SU-DHL-6 (cell line): ENCODE measurements around the gene ABCC2.

ENCODE experiments used
- H2AFZ ChIP-seq: fragments of 200-600 bp; sonication (generic); 2 replicates; pipeline ENCODE4 v1.6.1; 2014; ENCODE audit warnings: low read depth, mild to moderate bottlenecking, moderate library complexity, mixed read lengths, antibody characterized with exemption, low read length; ENCODE audit not compliant: severe bottlenecking
- H3F3A ChIP-seq: fragments of 200-600 bp; shearing (Covaris generic); 2 replicates; pipeline ENCODE4 v1.6.0; 2016; ENCODE audit warnings: antibody characterized with exemption, mild to moderate bottlenecking; ENCODE audit not compliant: insufficient read depth
- H3K27ac ChIP-seq: fragments of 200-600 bp; sonication (generic); 2 replicates; pipeline ENCODE4 v1.5.1; 2016; ENCODE audit warnings: low read depth, mild to moderate bottlenecking, low read length, moderate library complexity, mixed read lengths
- H3K27me3 ChIP-seq: fragments of 200-600 bp; sonication (generic), shearing (Covaris generic); 2 replicates; pipeline ENCODE4 v1.6.0; 2014; ENCODE audit warnings: mild to moderate bottlenecking, low read length
- H3K36me3 ChIP-seq: fragments of 200-600 bp; sonication (generic); 2 replicates; pipeline ENCODE4 v1.6.1; 2014; ENCODE audit warnings: mild to moderate bottlenecking, low read length, mixed read lengths
- H3K4me2 ChIP-seq: fragments of 300-600, 200-600 bp; shearing (Covaris generic), sonication (generic); 2 replicates; pipeline ENCODE4 v1.6.0; 2014; ENCODE audit warnings: low read length, low read depth, mild to moderate bottlenecking; ENCODE audit not compliant: poor library complexity, severe bottlenecking
- H3K4me3 ChIP-seq: fragments of 200-600 bp; sonication (generic); 2 replicates; pipeline ENCODE4 v1.5.1; 2014; ENCODE audit warnings: antibody characterized with exemption, low read length, mild to moderate bottlenecking, mixed read lengths; ENCODE audit not compliant: insufficient read depth, poor library complexity, severe bottlenecking
- H3K79me2 ChIP-seq: fragments of 200-600 bp; sonication (generic); 2 replicates; pipeline ENCODE4 v1.6.1; 2014; ENCODE audit warnings: mild to moderate bottlenecking, low read length, moderate library complexity; ENCODE audit not compliant: insufficient read depth
- H3K9ac ChIP-seq: fragments of 200-600 bp; sonication (generic); 2 replicates; pipeline ENCODE4 v1.7.0; 2014; ENCODE audit warnings: mild to moderate bottlenecking, low read length
- H3K9me2 ChIP-seq: fragments of 200-600 bp; sonication (generic); replicated peaks from 2 replicates; pipeline ENCODE4 v1.6.1; 2014; ENCODE audit warnings: low read length; ENCODE audit not compliant: insufficient read depth
- H3K9me3 ChIP-seq: fragments of 200-600 bp; sonication (generic); 2 replicates; pipeline ENCODE4 v1.6.1; 2014; ENCODE audit warnings: low read length, mixed read lengths; ENCODE audit not compliant: insufficient read depth
- H4K20me1 ChIP-seq: fragments of 200-600 bp; sonication (generic); 2 replicates; pipeline ENCODE4 v1.6.1; 2014; ENCODE audit warnings: low read depth, mild to moderate bottlenecking, antibody characterized with exemption, low read length, moderate library complexity, mixed read lengths
- CTCF ChIP-seq: fragments of 200-600 bp; sonication (generic); IDR thresholded peaks from one replicate; pipeline ENCODE4 v1.5.1; 2017; ENCODE audit warnings: antibody characterized with exemption, mild to moderate bottlenecking, low read length, moderate library complexity; ENCODE audit not compliant: insufficient read depth, poor library complexity, severe bottlenecking
- EZH2phosphoT487 ChIP-seq: fragments of 200-600 bp; sonication (generic), shearing (Covaris generic); conservative IDR thresholded peaks from 2 replicates; pipeline ENCODE4 v1.6.1; 2018; ENCODE audit warnings: mild to moderate bottlenecking, antibody characterized with exemption, low read length, moderate library complexity, mixed read lengths

ABCC2 gene

GRCh38 chr10:99787782-99788445 lies 5.5 kb downstream of the ABCC2 start:
- Histone ChIP-seq H4K20me1 (no peaks in the 10 kb centered on the region), H3K79me2 (no peaks in the 10 kb centered on the region), H3K36me3 (no peaks in the 10 kb centered on the region), H2AFZ (no peak overlapping the region), H3K27me3 (no peaks in the 10 kb centered on the region), H3F3A (no peaks in the 10 kb centered on the region), H3K4me2 (no peak overlapping the region), H3K4me3 (no peak overlapping the region), H3K9me3 (no peaks in the 10 kb centered on the region), H3K9me2 (no peaks in the 10 kb centered on the region), H3K9ac (no peak overlapping the region), H3K27ac (no peak overlapping the region)
- TF ChIP-seq EZH2phosphoT487: no peak
- no peak for TF ChIP-seq CTCF

- Histone ChIP-seq H3K9me2 (no peaks in the 10 kb centered on the region), H3K9ac (no peak overlapping the region), H3K4me3 (no peak overlapping the region), H3K9me3 (no peaks in the 10 kb centered on the region), H3K27ac (no peak overlapping the region), H2AFZ (no peak overlapping the region), H3F3A (no peaks in the 10 kb centered on the region), H3K79me2 (no peaks in the 10 kb centered on the region), H3K4me2 (no peak overlapping the region), H4K20me1 (no peaks in the 10 kb centered on the region), H3K27me3 (no peaks in the 10 kb centered on the region), H3K36me3 (no peaks in the 10 kb centered on the region)
- TF ChIP-seq CTCF: no peak
- TF ChIP-seq EZH2phosphoT487: no peak
Observed at GRCh38 chr10:99788598-99789256, 6.3 kb downstream of the ABCC2 start.

GRCh38 chr10:99791831-99792230 lies 9.4 kb downstream of the ABCC2 start:
- Histone ChIP-seq H3K4me3 (no peak overlapping the region), H3K36me3 (no peaks in the 10 kb centered on the region), H4K20me1 (no peaks in the 10 kb centered on the region), H3K9me2 (no peaks in the 10 kb centered on the region), H3K9ac (no peak overlapping the region), H2AFZ (no peak overlapping the region), H3K27ac (no peak overlapping the region), H3K9me3 (no peaks in the 10 kb centered on the region), H3F3A (no peaks in the 10 kb centered on the region), H3K79me2 (no peaks in the 10 kb centered on the region), H3K4me2 (no peak overlapping the region), H3K27me3 (no peaks in the 10 kb centered on the region)
- TF ChIP-seq EZH2phosphoT487 (no peak), CTCF (no peak)
